GM23338 (cell line): Measurements from ENCODE around the gene MARF1.

Experiments used
- CREB1 ChIP-seq: fragments of 250-450 bp; sonication (Bioruptor Pico); IDR thresholded peaks from 2 replicates; pipeline ENCODE4 v1.5.0; 2020; ENCODE audit warnings: low read depth, mild to moderate bottlenecking, moderate library complexity
- EZH2 ChIP-seq: fragments of 200-600 bp; sonication (generic); IDR thresholded peaks from one replicate; pipeline ENCODE4 v1.8.0; 2017; ENCODE audit warnings: antibody characterized with exemption, mild to moderate bottlenecking, low read depth; ENCODE audit not compliant: unreplicated experiment
- EZH2phosphoT487 ChIP-seq: fragments of 200-600 bp; sonication (generic); IDR thresholded peaks from one replicate; pipeline ENCODE4 v1.8.1; 2018; ENCODE audit warnings: antibody characterized with exemption; ENCODE audit not compliant: unreplicated experiment
- NANOG ChIP-seq: IDR thresholded peaks from 2 replicates; pipeline ENCODE4 v1.6.1; 2016; ENCODE audit warnings: antibody characterized with exemption, borderline replicate concordance
- STAT1 ChIP-seq: IDR thresholded peaks from one replicate; pipeline ENCODE4 v1.6.1; 2016; ENCODE audit warnings: antibody characterized with exemption; ENCODE audit not compliant: unreplicated experiment
- TF ChIP-seq, protein P1 (sequence below), 2 experiments: fragments of 200-600 bp in 1 of 2; sonication (generic) in 1 of 2; conservative IDR thresholded peaks; 2 replicates each; pipeline versions ENCODE4 v1.5.1 to v1.6.1; 2016 to 2017; ENCODE audit warnings: antibody characterized with exemption in 2 of 2, low read depth in 2 of 2, mild to moderate bottlenecking in 2 of 2, moderate library complexity in 1 of 2
- TF ChIP-seq, protein P2 (sequence below): IDR thresholded peaks from one replicate; pipeline ENCODE4 v1.6.1; 2018; ENCODE audit warnings: antibody characterized with exemption; ENCODE audit not compliant: unreplicated experiment
- TF ChIP-seq, protein P3 (sequence below): fragments of 250-450 bp; sonication (Bioruptor Pico); IDR thresholded peaks from 2 replicates; pipeline ENCODE4 v1.5.0; 2020; ENCODE audit warnings: mild to moderate bottlenecking, moderate library complexity

DNA sequence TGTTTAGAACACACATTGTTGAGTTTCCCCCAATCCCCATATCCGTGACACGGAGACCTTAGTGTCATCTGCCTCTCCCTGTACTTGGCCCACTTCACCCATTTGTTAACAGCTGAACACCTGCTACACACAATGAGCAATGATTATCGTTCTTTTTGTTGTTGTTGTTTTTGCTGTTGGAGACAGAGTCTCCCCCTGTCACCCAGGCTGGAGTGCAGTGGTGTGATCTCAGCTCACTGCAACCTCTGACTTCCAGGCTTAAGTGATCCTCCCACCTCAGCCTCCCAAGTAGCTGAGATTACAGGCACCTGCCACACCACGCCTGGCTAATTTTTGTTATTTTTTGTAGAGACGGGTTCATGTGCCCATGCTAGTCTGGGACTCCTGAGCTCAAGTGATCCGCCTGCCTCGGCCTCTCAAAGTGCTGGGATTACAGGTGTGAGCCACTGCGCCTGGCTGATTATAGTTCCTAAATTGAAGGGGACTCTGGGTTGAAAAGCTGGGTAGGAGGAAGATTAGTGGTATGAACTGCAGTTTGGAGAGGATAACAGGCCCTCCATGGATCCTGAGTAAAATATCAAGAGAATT is 28.7 kb upstream of the MARF1 start:
- TF ChIP-seq EZH2phosphoT487 (no peak), CREB1 (CRISPR knock-in tag) (no peak), NANOG (no peak), EZH2 (no peak), STAT1 (no peak)
- TF ChIP-seq, protein P1, sequence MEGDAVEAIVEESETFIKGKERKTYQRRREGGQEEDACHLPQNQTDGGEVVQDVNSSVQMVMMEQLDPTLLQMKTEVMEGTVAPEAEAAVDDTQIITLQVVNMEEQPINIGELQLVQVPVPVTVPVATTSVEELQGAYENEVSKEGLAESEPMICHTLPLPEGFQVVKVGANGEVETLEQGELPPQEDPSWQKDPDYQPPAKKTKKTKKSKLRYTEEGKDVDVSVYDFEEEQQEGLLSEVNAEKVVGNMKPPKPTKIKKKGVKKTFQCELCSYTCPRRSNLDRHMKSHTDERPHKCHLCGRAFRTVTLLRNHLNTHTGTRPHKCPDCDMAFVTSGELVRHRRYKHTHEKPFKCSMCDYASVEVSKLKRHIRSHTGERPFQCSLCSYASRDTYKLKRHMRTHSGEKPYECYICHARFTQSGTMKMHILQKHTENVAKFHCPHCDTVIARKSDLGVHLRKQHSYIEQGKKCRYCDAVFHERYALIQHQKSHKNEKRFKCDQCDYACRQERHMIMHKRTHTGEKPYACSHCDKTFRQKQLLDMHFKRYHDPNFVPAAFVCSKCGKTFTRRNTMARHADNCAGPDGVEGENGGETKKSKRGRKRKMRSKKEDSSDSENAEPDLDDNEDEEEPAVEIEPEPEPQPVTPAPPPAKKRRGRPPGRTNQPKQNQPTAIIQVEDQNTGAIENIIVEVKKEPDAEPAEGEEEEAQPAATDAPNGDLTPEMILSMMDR (conservative IDR thresholded peaks at IDR 0.05; ENCODE audit: low read depth in 2 of 2) = no peak
- TF ChIP-seq, protein P2, sequence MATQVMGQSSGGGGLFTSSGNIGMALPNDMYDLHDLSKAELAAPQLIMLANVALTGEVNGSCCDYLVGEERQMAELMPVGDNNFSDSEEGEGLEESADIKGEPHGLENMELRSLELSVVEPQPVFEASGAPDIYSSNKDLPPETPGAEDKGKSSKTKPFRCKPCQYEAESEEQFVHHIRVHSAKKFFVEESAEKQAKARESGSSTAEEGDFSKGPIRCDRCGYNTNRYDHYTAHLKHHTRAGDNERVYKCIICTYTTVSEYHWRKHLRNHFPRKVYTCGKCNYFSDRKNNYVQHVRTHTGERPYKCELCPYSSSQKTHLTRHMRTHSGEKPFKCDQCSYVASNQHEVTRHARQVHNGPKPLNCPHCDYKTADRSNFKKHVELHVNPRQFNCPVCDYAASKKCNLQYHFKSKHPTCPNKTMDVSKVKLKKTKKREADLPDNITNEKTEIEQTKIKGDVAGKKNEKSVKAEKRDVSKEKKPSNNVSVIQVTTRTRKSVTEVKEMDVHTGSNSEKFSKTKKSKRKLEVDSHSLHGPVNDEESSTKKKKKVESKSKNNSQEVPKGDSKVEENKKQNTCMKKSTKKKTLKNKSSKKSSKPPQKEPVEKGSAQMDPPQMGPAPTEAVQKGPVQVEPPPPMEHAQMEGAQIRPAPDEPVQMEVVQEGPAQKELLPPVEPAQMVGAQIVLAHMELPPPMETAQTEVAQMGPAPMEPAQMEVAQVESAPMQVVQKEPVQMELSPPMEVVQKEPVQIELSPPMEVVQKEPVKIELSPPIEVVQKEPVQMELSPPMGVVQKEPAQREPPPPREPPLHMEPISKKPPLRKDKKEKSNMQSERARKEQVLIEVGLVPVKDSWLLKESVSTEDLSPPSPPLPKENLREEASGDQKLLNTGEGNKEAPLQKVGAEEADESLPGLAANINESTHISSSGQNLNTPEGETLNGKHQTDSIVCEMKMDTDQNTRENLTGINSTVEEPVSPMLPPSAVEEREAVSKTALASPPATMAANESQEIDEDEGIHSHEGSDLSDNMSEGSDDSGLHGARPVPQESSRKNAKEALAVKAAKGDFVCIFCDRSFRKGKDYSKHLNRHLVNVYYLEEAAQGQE = no peak
- TF ChIP-seq, protein P3, sequence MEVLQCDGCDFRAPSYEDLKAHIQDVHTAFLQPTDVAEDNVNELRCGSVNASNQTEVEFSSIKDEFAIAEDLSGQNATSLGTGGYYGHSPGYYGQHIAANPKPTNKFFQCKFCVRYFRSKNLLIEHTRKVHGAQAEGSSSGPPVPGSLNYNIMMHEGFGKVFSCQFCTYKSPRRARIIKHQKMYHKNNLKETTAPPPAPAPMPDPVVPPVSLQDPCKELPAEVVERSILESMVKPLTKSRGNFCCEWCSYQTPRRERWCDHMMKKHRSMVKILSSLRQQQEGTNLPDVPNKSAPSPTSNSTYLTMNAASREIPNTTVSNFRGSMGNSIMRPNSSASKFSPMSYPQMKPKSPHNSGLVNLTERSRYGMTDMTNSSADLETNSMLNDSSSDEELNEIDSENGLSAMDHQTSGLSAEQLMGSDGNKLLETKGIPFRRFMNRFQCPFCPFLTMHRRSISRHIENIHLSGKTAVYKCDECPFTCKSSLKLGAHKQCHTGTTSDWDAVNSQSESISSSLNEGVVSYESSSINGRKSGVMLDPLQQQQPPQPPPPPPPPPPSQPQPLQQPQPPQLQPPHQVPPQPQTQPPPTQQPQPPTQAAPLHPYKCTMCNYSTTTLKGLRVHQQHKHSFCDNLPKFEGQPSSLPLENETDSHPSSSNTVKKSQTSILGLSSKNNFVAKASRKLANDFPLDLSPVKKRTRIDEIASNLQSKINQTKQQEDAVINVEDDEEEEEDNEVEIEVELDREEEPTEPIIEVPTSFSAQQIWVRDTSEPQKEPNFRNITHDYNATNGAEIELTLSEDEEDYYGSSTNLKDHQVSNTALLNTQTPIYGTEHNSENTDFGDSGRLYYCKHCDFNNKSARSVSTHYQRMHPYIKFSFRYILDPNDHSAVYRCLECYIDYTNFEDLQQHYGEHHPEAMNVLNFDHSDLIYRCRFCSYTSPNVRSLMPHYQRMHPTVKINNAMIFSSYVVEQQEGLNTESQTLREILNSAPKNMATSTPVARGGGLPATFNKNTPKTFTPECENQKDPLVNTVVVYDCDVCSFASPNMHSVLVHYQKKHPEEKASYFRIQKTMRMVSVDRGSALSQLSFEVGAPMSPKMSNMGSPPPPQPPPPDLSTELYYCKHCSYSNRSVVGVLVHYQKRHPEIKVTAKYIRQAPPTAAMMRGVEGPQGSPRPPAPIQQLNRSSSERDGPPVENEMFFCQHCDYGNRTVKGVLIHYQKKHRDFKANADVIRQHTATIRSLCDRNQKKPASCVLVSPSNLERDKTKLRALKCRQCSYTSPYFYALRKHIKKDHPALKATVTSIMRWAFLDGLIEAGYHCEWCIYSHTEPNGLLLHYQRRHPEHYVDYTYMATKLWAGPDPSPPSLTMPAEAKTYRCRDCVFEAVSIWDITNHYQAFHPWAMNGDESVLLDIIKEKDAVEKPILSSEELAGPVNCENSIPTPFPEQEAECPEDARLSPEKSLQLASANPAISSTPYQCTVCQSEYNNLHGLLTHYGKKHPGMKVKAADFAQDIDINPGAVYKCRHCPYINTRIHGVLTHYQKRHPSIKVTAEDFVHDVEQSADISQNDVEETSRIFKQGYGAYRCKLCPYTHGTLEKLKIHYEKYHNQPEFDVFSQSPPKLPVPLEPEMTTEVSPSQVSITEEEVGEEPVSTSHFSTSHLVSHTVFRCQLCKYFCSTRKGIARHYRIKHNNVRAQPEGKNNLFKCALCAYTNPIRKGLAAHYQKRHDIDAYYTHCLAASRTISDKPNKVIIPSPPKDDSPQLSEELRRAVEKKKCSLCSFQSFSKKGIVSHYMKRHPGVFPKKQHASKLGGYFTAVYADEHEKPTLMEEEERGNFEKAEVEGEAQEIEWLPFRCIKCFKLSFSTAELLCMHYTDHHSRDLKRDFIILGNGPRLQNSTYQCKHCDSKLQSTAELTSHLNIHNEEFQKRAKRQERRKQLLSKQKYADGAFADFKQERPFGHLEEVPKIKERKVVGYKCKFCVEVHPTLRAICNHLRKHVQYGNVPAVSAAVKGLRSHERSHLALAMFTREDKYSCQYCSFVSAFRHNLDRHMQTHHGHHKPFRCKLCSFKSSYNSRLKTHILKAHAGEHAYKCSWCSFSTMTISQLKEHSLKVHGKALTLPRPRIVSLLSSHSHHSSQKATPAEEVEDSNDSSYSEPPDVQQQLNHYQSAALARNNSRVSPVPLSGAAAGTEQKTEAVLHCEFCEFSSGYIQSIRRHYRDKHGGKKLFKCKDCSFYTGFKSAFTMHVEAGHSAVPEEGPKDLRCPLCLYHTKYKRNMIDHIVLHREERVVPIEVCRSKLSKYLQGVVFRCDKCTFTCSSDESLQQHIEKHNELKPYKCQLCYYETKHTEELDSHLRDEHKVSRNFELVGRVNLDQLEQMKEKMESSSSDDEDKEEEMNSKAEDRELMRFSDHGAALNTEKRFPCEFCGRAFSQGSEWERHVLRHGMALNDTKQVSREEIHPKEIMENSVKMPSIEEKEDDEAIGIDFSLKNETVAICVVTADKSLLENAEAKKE (CRISPR knock-in tag) = no peak
